Activated T-cell treated with anti-CD3 and anti-CD28 coated beads, Interleukin-2, amount 50 U/mL, for 4 hours (primary cell): ENCODE results near the gene ITGAV. TPM values are rescaled to one million over a fixed set of nuclear protein-coding genes. Genes with fewer than 3 reads are reported as not detected.

ENCODE experiments used
- ATAC-seq, 2 donors: fragments of 200-7000 bp; cut with Tn5 transposase; one replicate each; pipeline ENCODE4 v1.10.0; 2021
- DNase-seq: peaks from one replicate; pipeline ENCODE4 v3.0.0-alpha.2; 2020
- H3K27me3 Mint-ChIP-seq: one replicate; pipeline ENCODE4 v1.8.0; 2021; ENCODE audit warnings: low read depth, mixed read lengths
- H3K36me3 Mint-ChIP-seq: one replicate; pipeline ENCODE4 v1.8.0; 2022; ENCODE audit warnings: mixed read lengths; ENCODE audit not compliant: insufficient read depth
- H3K4me1 Mint-ChIP-seq: one replicate; pipeline ENCODE4 v1.8.0; 2021; ENCODE audit warnings: low read depth, mixed read lengths
- H3K4me3 Mint-ChIP-seq: one replicate; pipeline ENCODE4 v1.8.0; 2021; ENCODE audit warnings: mild to moderate bottlenecking, moderate library complexity, mixed read lengths
- H3K9me3 Mint-ChIP-seq: one replicate; pipeline ENCODE4 v1.8.0; 2021; ENCODE audit warnings: mixed read lengths
- total RNA-seq, 3 donors: library from RNA; stranded (reverse); gene quantifications; one replicate each; pipeline ENCODE4 v1.2.1, GENCODE V29; 2021

ITGAV gene
- total RNA-seq, 3 donors from 2014 or later, result 3.8 to 4.7 (median 4.0) TPM

DNA sequence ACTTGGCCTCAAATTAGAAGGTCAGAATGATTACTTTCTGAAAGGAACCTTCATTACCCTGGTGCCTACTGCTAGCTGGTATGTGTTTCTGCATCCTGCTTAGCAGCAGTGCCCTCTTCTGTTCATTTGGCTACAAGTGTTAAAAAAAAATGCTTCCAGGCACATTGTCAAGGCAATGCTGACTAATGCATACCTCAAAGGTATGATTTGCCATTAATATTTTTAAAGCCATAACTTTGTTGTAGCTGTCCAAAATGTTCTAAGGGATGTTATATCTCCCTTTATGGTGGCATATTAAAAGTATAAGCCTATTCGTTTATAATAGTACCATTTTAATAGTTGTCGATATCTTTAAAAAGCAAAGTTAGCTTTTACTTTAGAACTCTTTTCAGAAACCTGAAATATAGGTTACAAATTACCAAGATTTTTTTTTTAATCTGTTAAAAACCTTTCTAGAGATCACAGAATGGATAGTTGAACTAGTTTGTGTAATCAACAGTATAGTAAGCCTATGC, 52.0 kb downstream of the ITGAV start:
- ATAC-seq, result peak; percentile 42 to 58
- Mint-ChIP-seq H3K4me1 (peaks cover 21% of the 10 kb centered on the region), H3K4me3 (no peak overlapping the region), H3K9me3 (no peaks in the 10 kb centered on the region), H3K36me3 (peaks cover 6% of the 10 kb centered on the region), H3K27me3 (no peaks in the 10 kb centered on the region)
- peak; percentile 6 for DNase-seq

DNA sequence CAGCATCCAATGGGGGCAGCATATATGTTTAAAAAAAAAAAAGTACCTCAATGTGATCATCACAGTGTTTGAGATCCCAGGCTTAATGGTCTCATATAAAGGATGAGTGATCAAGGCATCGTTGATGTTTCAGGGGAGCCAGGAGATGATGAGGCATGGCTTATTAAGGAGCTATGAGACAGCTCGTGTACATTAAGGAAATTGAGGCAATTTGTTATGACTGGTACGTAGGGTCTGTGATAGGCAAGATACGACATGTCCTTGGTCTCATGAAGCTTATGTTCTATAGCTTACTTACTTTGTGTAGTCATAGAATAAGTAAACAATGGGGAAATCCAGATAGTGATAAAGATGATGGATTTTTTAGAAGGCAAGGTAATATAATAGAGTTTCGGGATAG, 54.9 kb downstream of the ITGAV start:
- no peaks in the 10 kb centered on the region for H3K9me3 Mint-ChIP-seq
- H3K36me3 Mint-ChIP-seq, result peaks cover 6% of the 10 kb centered on the region
- ATAC-seq (no peak), DNase-seq (no peak)
- no peak overlapping the region for H3K4me3 Mint-ChIP-seq
- H3K27me3 Mint-ChIP-seq, result no peaks in the 10 kb centered on the region
- peaks cover 11% of the 10 kb centered on the region for H3K4me1 Mint-ChIP-seq

DNA sequence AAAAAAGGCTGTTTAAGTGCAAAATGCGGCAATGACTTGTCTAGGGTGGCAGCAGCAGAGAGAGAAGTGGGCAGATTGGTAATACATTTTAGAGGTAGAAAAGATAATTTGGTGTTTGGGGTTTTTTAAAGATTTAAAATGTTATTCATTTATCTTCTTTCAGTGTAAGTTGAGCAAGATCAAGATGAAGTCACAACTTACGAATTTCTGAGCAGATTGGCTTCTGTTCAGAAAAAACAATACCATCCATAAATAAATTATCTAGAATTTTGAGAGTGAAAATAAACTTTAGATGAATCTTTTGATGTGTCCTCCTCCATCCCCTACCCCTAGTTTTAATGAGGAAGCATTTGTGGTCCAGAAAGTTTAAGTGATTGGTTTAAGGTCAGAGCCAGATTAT, 56.1 kb downstream of the ITGAV start:
- H3K9me3 Mint-ChIP-seq, result no peaks in the 10 kb centered on the region
- DNase-seq, result no peak
- H3K27me3 Mint-ChIP-seq, result no peaks in the 10 kb centered on the region
- no peak overlapping the region for H3K4me3 Mint-ChIP-seq
- peaks cover 6% of the 10 kb centered on the region for H3K36me3 Mint-ChIP-seq
- ATAC-seq, result no peak
- peaks cover 4% of the 10 kb centered on the region for H3K4me1 Mint-ChIP-seq

DNA sequence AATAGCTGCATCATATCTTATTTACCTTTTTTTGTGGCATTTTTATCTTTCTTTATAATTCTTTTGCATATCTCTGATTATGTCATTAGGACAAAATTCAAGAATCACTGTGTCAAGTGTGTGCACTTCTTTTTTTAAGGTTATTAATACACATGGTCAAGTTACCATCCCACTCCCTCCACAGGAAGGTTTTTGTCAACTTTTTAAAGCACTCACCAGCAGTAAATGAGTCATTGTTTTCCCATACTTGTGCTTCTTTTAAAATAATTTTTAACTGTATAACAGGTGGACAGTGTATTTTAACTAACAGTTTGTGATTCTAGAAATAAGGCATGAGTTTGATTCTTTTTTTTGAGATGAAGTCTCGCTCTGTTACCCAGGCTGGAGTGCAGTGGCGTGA, 58.3 kb downstream of the ITGAV start:
- H3K4me1 Mint-ChIP-seq, result no peaks in the 10 kb centered on the region
- no peak for ATAC-seq
- no peaks in the 10 kb centered on the region for H3K9me3 Mint-ChIP-seq
- no peaks in the 10 kb centered on the region for H3K27me3 Mint-ChIP-seq
- peaks cover 6% of the 10 kb centered on the region for H3K36me3 Mint-ChIP-seq
- H3K4me3 Mint-ChIP-seq, result no peak overlapping the region
- DNase-seq, result no peak

DNA sequence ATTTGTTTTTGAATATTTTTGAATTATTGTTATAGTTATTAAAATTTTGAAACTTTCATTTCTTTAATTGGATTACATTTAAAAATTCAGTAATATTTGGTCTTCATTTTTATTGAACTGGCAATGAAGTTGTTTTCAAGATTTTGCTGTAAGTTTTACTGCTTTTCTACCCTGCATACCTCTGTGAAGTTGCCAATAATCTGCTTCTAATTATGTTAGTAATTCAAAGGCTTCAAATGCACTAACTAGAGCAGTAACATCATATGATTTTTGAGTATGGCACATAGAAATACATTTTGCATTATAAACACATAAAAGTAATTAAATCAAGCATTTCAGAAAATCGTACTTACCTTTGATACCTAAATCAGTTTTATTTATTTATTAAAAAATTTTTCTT, 63.7 kb downstream of the ITGAV start:
- no peaks in the 10 kb centered on the region for H3K4me1 Mint-ChIP-seq
- no peak overlapping the region for H3K4me3 Mint-ChIP-seq
- no peaks in the 10 kb centered on the region for H3K9me3 Mint-ChIP-seq
- no peaks in the 10 kb centered on the region for H3K27me3 Mint-ChIP-seq
- ATAC-seq (no peak), DNase-seq (no peak)
- peaks cover 16% of the 10 kb centered on the region for H3K36me3 Mint-ChIP-seq

DNA sequence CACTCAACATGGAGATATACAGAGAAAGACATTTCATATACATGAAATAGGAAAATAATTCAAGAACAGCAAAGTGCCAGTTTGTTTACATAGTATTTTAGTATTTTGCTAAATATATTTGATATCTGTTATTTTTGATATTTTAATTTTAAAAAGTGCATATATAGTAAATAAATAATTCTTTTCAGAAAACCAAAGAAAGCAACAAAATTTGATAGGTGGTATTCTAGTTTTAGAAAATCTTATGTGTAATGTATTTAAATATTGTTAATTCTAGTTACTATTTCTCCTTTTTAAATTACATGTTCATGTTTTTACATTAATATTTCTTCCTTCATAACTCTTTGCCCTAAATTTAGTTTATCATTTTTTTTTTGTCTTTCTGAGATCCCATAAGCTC, 69.5 kb downstream of the ITGAV start:
- H3K4me1 Mint-ChIP-seq, result no peaks in the 10 kb centered on the region
- ATAC-seq (no peak), DNase-seq (no peak)
- peaks cover 25% of the 10 kb centered on the region for H3K36me3 Mint-ChIP-seq
- H3K27me3 Mint-ChIP-seq, result no peaks in the 10 kb centered on the region
- no peaks in the 10 kb centered on the region for H3K9me3 Mint-ChIP-seq
- no peak overlapping the region for H3K4me3 Mint-ChIP-seq

DNA sequence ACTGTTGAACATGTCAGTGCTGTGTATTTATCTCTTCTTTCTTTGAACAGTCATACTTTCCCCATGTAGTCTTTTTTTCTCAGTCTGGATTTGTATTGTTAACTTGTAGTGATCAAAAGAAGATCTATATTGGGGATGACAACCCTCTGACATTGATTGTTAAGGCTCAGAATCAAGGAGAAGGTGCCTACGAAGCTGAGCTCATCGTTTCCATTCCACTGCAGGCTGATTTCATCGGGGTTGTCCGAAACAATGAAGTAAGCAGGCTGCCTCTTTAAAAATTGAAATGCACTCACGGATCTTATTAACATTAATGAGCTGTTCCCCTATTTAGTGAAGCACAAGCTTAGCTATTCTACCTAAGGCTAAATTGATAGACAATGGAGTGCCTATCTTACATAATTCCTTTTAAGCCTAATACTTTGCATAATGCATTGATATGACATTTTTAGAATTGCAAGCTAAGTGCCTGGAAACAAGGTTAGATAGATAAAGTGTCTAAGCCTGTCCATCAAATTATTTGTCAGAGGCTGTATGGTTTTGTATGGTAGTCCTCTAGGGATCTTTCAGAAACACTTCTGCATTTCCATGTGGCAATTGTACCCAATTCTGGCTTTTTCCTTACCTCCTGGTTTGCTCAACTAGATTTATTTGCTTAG, 74.7 kb downstream of the ITGAV start:
- H3K27me3 Mint-ChIP-seq, result no peaks in the 10 kb centered on the region
- no peak overlapping the region for H3K4me3 Mint-ChIP-seq
- H3K4me1 Mint-ChIP-seq, result no peaks in the 10 kb centered on the region
- H3K36me3 Mint-ChIP-seq, result peaks cover 26% of the 10 kb centered on the region
- ATAC-seq, result no peak
- no peaks in the 10 kb centered on the region for H3K9me3 Mint-ChIP-seq
- DNase-seq, result no peak

DNA sequence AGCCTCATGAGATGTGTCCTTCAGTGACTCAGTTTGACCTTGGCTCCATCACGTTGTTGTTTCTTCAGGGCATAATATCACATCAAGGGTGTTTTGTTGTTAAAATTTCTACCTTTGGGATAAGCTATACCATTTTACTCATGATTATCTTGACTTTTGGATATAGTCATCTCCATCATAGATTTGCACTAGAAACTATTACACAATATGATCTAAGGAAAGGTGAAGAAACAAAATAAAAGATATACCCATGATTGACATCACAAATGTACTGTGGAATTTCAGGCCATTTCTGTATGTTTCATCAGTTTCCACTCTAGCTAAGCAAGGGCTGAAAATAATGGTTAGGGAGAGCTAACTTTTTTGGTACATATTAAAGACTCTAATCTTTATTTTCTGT, 79.3 kb downstream of the ITGAV start:
- peaks cover 59% of the 10 kb centered on the region for H3K36me3 Mint-ChIP-seq
- ATAC-seq (no peak), DNase-seq (no peak)
- H3K4me3 Mint-ChIP-seq, result no peak overlapping the region
- no peaks in the 10 kb centered on the region for H3K4me1 Mint-ChIP-seq
- no peaks in the 10 kb centered on the region for H3K27me3 Mint-ChIP-seq
- H3K9me3 Mint-ChIP-seq, result peaks cover 13% of the 10 kb centered on the region

DNA sequence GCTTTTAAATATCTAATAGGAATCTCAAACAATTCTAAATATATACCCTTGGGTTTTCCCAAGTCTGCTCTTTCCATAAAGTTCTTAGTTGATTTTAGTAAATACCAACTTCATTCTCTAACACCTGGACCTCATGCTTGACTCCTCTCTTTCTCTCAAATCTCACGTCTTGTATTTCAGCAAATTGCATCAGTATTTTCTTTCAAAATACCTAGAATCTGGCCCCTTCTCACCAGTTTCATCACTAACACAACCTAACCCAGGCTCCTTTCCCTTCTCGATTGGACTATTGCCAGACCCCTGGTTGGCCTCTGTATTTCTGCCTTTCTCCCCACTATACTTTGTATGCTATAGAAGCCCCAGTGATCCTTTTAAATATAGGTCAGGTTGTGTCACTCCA, 81.0 kb downstream of the ITGAV start:
- DNase-seq (no peak), ATAC-seq (no peak)
- H3K27me3 Mint-ChIP-seq, result no peaks in the 10 kb centered on the region
- no peak overlapping the region for H3K4me3 Mint-ChIP-seq
- peaks cover 13% of the 10 kb centered on the region for H3K9me3 Mint-ChIP-seq
- H3K4me1 Mint-ChIP-seq, result no peaks in the 10 kb centered on the region
- peaks cover 64% of the 10 kb centered on the region for H3K36me3 Mint-ChIP-seq

DNA sequence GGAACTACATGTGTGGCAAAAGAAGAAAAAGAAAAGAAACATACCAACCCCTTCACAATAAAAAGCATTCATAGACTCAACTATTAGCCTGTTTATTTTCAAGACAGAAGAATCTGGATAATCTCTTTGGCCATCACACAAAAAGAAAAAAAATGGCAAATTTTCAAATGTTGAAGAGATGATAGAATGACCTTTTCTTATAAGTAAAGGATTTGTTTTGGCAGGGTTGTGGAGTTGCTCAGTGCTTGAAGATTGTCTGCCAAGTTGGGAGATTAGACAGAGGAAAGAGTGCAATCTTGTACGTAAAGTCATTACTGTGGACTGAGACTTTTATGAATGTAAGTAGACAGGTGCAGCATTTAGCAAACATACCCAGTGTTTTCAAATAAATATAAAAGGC, 85.5 kb downstream of the ITGAV start:
- ATAC-seq, result no peak
- no peaks in the 10 kb centered on the region for H3K27me3 Mint-ChIP-seq
- H3K36me3 Mint-ChIP-seq, result peaks cover 47% of the 10 kb centered on the region
- DNase-seq, result no peak
- no peak overlapping the region for H3K4me3 Mint-ChIP-seq
- no peaks in the 10 kb centered on the region for H3K4me1 Mint-ChIP-seq
- H3K9me3 Mint-ChIP-seq, result peaks cover 13% of the 10 kb centered on the region

DNA sequence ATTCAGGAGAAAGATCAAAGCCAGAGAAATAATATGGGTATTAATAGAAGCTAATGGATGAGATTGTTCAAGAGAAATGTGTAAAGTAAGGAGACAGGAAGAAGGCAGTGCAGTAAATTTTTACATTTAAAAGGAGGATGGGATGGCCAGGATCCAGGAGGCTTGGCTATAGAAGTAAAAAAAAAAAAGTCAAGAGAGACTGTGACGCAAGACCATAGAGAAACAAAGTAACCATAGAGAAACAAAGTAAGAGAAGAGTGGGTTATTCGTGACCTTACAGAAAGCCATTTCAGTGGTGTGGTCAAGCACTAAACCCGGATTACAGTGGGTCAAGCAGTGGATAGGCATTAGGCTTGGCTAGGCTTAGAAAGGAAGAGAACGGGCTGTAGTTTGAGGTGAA, 93.5 kb downstream of the ITGAV start:
- DNase-seq (no peak), ATAC-seq (no peak)
- H3K4me3 Mint-ChIP-seq, result no peak overlapping the region
- no peaks in the 10 kb centered on the region for H3K27me3 Mint-ChIP-seq
- H3K36me3 Mint-ChIP-seq, result peaks cover 6% of the 10 kb centered on the region
- H3K9me3 Mint-ChIP-seq, result peaks cover 12% of the 10 kb centered on the region
- H3K4me1 Mint-ChIP-seq, result no peaks in the 10 kb centered on the region

DNA sequence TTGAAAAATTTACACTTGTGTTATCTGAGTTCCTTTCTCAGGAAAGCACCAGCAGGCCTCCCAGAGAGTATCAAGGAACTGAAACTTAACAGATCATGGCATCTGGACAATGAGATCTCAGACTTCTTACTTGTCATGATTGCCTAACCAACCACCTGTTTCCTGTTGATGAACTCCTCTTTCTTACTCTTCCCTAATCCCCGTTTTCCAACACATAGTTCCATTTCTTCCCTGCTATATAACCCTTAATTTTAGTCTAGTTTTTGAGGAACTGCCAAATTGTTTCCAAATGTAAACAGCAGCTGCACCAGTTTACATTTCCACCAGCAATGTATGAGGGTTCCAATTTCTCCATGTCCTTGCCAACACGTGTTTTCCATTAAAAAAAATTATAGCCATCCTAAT, 98.0 kb downstream of the ITGAV start:
- H3K9me3 Mint-ChIP-seq, result peaks cover 17% of the 10 kb centered on the region
- DNase-seq, result no peak
- peaks cover 8% of the 10 kb centered on the region for H3K27me3 Mint-ChIP-seq
- H3K4me3 Mint-ChIP-seq, result no peak overlapping the region
- no peaks in the 10 kb centered on the region for H3K4me1 Mint-ChIP-seq
- peaks cover 2% of the 10 kb centered on the region for H3K36me3 Mint-ChIP-seq
- no peak for ATAC-seq

DNA sequence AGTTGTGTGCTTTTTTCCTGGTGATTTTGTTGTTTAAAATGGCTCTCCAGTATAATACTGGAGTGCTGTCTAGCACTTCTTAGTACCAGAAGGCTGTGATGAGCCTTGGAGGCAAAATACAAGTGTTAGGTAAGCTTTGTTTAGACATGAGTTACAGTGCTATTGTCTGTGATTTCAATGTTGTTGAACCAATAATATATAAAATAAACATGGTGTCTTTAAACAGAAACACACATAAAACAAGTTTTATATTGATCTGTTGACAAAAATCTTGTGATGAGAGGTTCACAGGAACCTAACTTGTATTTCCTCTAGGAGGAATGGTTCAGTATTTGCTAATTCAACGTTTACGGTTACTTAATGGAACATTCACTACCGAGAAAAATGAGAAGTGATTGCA, 99.0 kb downstream of the ITGAV start:
- DNase-seq, result no peak
- no peak for ATAC-seq
- no peaks in the 10 kb centered on the region for H3K4me1 Mint-ChIP-seq
- H3K4me3 Mint-ChIP-seq, result no peak overlapping the region
- H3K36me3 Mint-ChIP-seq, result peaks cover 2% of the 10 kb centered on the region
- peaks cover 14% of the 10 kb centered on the region for H3K27me3 Mint-ChIP-seq
- peaks cover 17% of the 10 kb centered on the region for H3K9me3 Mint-ChIP-seq

DNA sequence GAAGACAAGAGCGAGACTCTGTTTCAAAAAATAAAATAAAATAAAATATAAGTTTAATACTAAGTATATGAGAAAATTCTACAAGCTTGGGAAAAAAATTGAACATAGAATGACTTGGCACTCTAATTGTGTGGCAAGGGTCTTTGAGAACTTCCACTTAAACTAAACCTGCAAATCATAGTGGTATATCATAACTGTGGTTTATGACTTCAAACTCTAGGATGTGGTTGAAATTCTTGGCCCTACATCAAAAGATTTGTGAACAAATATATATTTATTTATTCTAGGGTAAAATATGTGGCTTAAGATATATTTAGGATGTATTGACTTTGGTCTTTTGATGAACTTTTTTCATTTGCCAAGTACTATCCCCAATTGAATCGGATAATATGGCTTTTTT, 100.9 kb downstream of the ITGAV start:
- peaks cover 6% of the 10 kb centered on the region for H3K4me1 Mint-ChIP-seq
- peaks cover 2% of the 10 kb centered on the region for H3K36me3 Mint-ChIP-seq
- peaks cover 17% of the 10 kb centered on the region for H3K9me3 Mint-ChIP-seq
- H3K4me3 Mint-ChIP-seq, result no peak overlapping the region
- peaks cover 28% of the 10 kb centered on the region for H3K27me3 Mint-ChIP-seq
- DNase-seq, result no peak
- ATAC-seq, result no peak

DNA sequence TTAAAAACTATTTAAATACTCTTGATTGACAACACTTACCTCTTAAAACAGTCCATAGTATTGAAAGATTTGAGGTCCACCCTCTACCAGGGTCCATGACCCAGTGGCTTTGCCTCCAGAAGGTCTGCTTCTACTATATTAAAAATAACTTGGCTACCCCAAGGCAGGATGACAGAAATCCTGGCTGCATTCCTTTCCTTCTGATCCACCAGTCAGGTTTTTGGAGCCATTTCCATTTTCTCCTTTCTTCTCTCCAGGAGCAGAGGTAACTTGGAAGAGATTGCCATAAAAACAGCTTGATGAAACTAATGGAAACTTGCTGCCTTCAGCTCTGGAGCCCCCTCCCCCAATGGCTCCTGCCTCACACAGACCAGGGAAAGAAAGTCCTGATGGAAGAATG, 101.4 kb downstream of the ITGAV start:
- Mint-ChIP-seq H3K4me3 (no peak overlapping the region), H3K27me3 (peaks cover 29% of the 10 kb centered on the region), H3K4me1 (peaks cover 6% of the 10 kb centered on the region), H3K9me3 (peaks cover 17% of the 10 kb centered on the region), H3K36me3 (peaks cover 2% of the 10 kb centered on the region)
- no peak for DNase-seq
- ATAC-seq, result no peak
